Measurements from ENCODE around the gene KIFC3. TPM values are rescaled to one million over a fixed set of nuclear protein-coding genes. Genes with fewer than 3 reads are reported as not detected.

The KIFC3 gene
- total RNA-seq, 5 donors from 2014 or later (not counting 1 experiment from before 2014, with no cell fraction given): 0.78 to 4.1 (median 2.7) TPM

GRCh38 chr16:57834936-57835335 lies 32.6 kb upstream of the KIFC3 start:
- Mint-ChIP-seq H3K9me3 (no peaks in the 10 kb centered on the region), H3K27ac (no peak overlapping the region), H3K4me3 (no peak overlapping the region), H3K36me3 (no peaks in the 10 kb centered on the region), H3K4me1 (no peaks in the 10 kb centered on the region), H3K27me3 (peaks cover 4 to 17% of the 10 kb centered on the region in 2 donors)
- Histone ChIP-seq H3K27ac (ENCODE audit: low read length) (no peak overlapping the region), H3K4me3 (ENCODE audit: control insufficient read depth in 1 of 2, extremely low read depth in 1 of 2, low read length in 1 of 2) (no peak overlapping the region), H3K36me3 (ENCODE audit: control insufficient read depth in 2 of 2, extremely low read depth in 1 of 2, insufficient read depth in 1 of 2, low read length in 1 of 2) (no peaks in the 10 kb centered on the region), H3K4me1 (ENCODE audit: control insufficient read depth in 1 of 2, extremely low read depth in 1 of 2, insufficient read depth in 2 of 2, low read length in 2 of 2) (no peaks in the 10 kb centered on the region), H3K9me3 (no peaks in the 10 kb centered on the region), H3K27me3 (replicated peaks in 1 of 2; ENCODE audit: control insufficient read depth in 2 of 2, extremely low read depth in 1 of 2, insufficient read depth in 2 of 2, low read length in 1 of 2) (peaks cover 0 to 15% of the 10 kb centered on the region in 2 experiments)
- ChIA-PET CTCF (no interaction called here), POLR2A (no interaction called here)
- DNase-seq: no peak
- ATAC-seq (replicated peaks in 1 of 4): no peak
- no CpG with 5 or more reads among the region's 5 CpGs for WGBS (ENCODE audit: insufficient coverage)

GRCh38 chr16:57830890-57831484 lies 28.7 kb upstream of the KIFC3 start:
- POLR2A ChIA-PET: no interaction called here
- no peak overlapping the region for H3K27ac Mint-ChIP-seq
- ATAC-seq (replicated peaks in 1 of 4) (no peak), DNase-seq (no peak)
- H3K4me1 ChIP-seq (ENCODE audit: control insufficient read depth in 1 of 2, extremely low read depth in 1 of 2, insufficient read depth in 2 of 2, low read length in 2 of 2): no peaks in the 10 kb centered on the region
- no peaks in the 10 kb centered on the region for H3K36me3 ChIP-seq (ENCODE audit: control insufficient read depth in 2 of 2, extremely low read depth in 1 of 2, insufficient read depth in 1 of 2, low read length in 1 of 2)
- H3K27me3 ChIP-seq (replicated peaks in 1 of 2; ENCODE audit: control insufficient read depth in 2 of 2, extremely low read depth in 1 of 2, insufficient read depth in 2 of 2, low read length in 1 of 2): peaks cover 0 to 21% of the 10 kb centered on the region in 2 experiments
- H3K27me3 Mint-ChIP-seq: peaks cover 0 to 13% of the 10 kb centered on the region in 2 donors
- H3K4me1 Mint-ChIP-seq: no peaks in the 10 kb centered on the region
- no peak overlapping the region for H3K27ac ChIP-seq (ENCODE audit: low read length)
- no peaks in the 10 kb centered on the region for H3K9me3 Mint-ChIP-seq
- CTCF ChIA-PET: no interaction called here
- H3K9me3 ChIP-seq: no peaks in the 10 kb centered on the region
- H3K4me3 ChIP-seq (ENCODE audit: control insufficient read depth in 1 of 2, extremely low read depth in 1 of 2, low read length in 1 of 2): no peak overlapping the region
- 82% methylated on average over 6 of the region's 10 CpGs for WGBS (ENCODE audit: insufficient coverage)
- H3K4me3 Mint-ChIP-seq: no peak overlapping the region
- H3K36me3 Mint-ChIP-seq: no peaks in the 10 kb centered on the region

- H3K9me3 ChIP-seq: no peaks in the 10 kb centered on the region
- no peak overlapping the region for H3K4me3 ChIP-seq (ENCODE audit: control insufficient read depth in 1 of 2, extremely low read depth in 1 of 2, low read length in 1 of 2)
- Mint-ChIP-seq H3K27ac (no peak overlapping the region), H3K27me3 (peaks cover 0 to 8% of the 10 kb centered on the region in 2 donors), H3K4me1 (no peaks in the 10 kb centered on the region), H3K36me3 (no peaks in the 10 kb centered on the region), H3K9me3 (no peaks in the 10 kb centered on the region), H3K4me3 (no peak overlapping the region)
- POLR2A ChIA-PET: no interaction called here
- peaks cover 0 to 18% of the 10 kb centered on the region in 2 experiments for H3K27me3 ChIP-seq (replicated peaks in 1 of 2; ENCODE audit: control insufficient read depth in 2 of 2, extremely low read depth in 1 of 2, insufficient read depth in 2 of 2, low read length in 1 of 2)
- no peaks in the 10 kb centered on the region for H3K36me3 ChIP-seq (ENCODE audit: control insufficient read depth in 2 of 2, extremely low read depth in 1 of 2, insufficient read depth in 1 of 2, low read length in 1 of 2)
- 75% methylated on average over 1 of the region's 3 CpGs for WGBS (ENCODE audit: insufficient coverage)
- H3K4me1 ChIP-seq (ENCODE audit: control insufficient read depth in 1 of 2, extremely low read depth in 1 of 2, insufficient read depth in 2 of 2, low read length in 2 of 2): no peaks in the 10 kb centered on the region
- CTCF ChIA-PET: no interaction called here
- DNase-seq (no peak), ATAC-seq (replicated peaks in 1 of 4) (no peak)
- no peak overlapping the region for H3K27ac ChIP-seq (ENCODE audit: low read length)
Observed at GRCh38 chr16:57829969-57830360, 27.7 kb upstream of the KIFC3 start.

- Histone ChIP-seq H3K36me3 (ENCODE audit: control insufficient read depth in 2 of 2, extremely low read depth in 1 of 2, insufficient read depth in 1 of 2, low read length in 1 of 2) (no peaks in the 10 kb centered on the region), H3K27ac (ENCODE audit: low read length) (no peak overlapping the region), H3K4me3 (ENCODE audit: control insufficient read depth in 1 of 2, extremely low read depth in 1 of 2, low read length in 1 of 2) (no peak overlapping the region), H3K9me3 (no peaks in the 10 kb centered on the region), H3K4me1 (ENCODE audit: control insufficient read depth in 1 of 2, extremely low read depth in 1 of 2, insufficient read depth in 2 of 2, low read length in 2 of 2) (no peaks in the 10 kb centered on the region), H3K27me3 (replicated peaks in 1 of 2; ENCODE audit: control insufficient read depth in 2 of 2, extremely low read depth in 1 of 2, insufficient read depth in 2 of 2, low read length in 1 of 2) (peaks cover 0 to 18% of the 10 kb centered on the region in 2 experiments)
- Mint-ChIP-seq H3K9me3 (no peaks in the 10 kb centered on the region), H3K27ac (no peak overlapping the region), H3K4me1 (no peaks in the 10 kb centered on the region), H3K27me3 (peaks cover 0 to 7% of the 10 kb centered on the region in 2 donors), H3K36me3 (no peaks in the 10 kb centered on the region), H3K4me3 (no peak overlapping the region)
- ChIA-PET CTCF (no interaction called here), POLR2A (interaction anchor here in 1 of 2 donors (0.6 kb wide), 1 partner anchor 149 kb away, joined by 3 read pairs; no protein-coding TSS in a partner anchor)
- no peak for ATAC-seq (replicated peaks in 1 of 4)
- no peak for DNase-seq
- WGBS (ENCODE audit: insufficient coverage): 83% methylated on average over 11 of the region's 13 CpGs
Observed at GRCh38 chr16:57828272-57829161, 26.2 kb upstream of the KIFC3 start.

- H3K27me3 ChIP-seq (replicated peaks in 1 of 2; ENCODE audit: control insufficient read depth in 2 of 2, extremely low read depth in 1 of 2, insufficient read depth in 2 of 2, low read length in 1 of 2): peaks cover 0 to 12% of the 10 kb centered on the region in 2 experiments
- Mint-ChIP-seq H3K27ac (no peak overlapping the region), H3K36me3 (no peaks in the 10 kb centered on the region), H3K9me3 (no peaks in the 10 kb centered on the region), H3K27me3 (no peaks in the 10 kb centered on the region), H3K4me3 (no peak overlapping the region), H3K4me1 (no peaks in the 10 kb centered on the region)
- H3K27ac ChIP-seq (ENCODE audit: low read length): no peak overlapping the region
- ChIA-PET CTCF (no interaction called here), POLR2A (no interaction called here)
- no peaks in the 10 kb centered on the region for H3K4me1 ChIP-seq (ENCODE audit: control insufficient read depth in 1 of 2, extremely low read depth in 1 of 2, insufficient read depth in 2 of 2, low read length in 2 of 2)
- no peaks in the 10 kb centered on the region for H3K36me3 ChIP-seq (ENCODE audit: control insufficient read depth in 2 of 2, extremely low read depth in 1 of 2, insufficient read depth in 1 of 2, low read length in 1 of 2)
- WGBS (ENCODE audit: insufficient coverage): 78% methylated on average over 22 of the region's 22 CpGs
- DNase-seq (no peak), ATAC-seq (replicated peaks in 1 of 4) (no peak)
- no peak overlapping the region for H3K4me3 ChIP-seq (ENCODE audit: control insufficient read depth in 1 of 2, extremely low read depth in 1 of 2, low read length in 1 of 2)
- no peaks in the 10 kb centered on the region for H3K9me3 ChIP-seq
Observed at GRCh38 chr16:57826706-57827625, 24.7 kb upstream of the KIFC3 start.

GRCh38 chr16:57826052-57826451 lies 23.8 kb upstream of the KIFC3 start:
- H3K27ac ChIP-seq (ENCODE audit: low read length): no peak overlapping the region
- peaks cover 0 to 12% of the 10 kb centered on the region in 2 experiments for H3K27me3 ChIP-seq (replicated peaks in 1 of 2; ENCODE audit: control insufficient read depth in 2 of 2, extremely low read depth in 1 of 2, insufficient read depth in 2 of 2, low read length in 1 of 2)
- ATAC-seq (replicated peaks in 1 of 4) (no peak), DNase-seq (no peak)
- Mint-ChIP-seq H3K27ac (no peak overlapping the region), H3K36me3 (no peaks in the 10 kb centered on the region), H3K27me3 (no peaks in the 10 kb centered on the region), H3K4me1 (no peaks in the 10 kb centered on the region), H3K9me3 (no peaks in the 10 kb centered on the region), H3K4me3 (no peak overlapping the region)
- no peak overlapping the region for H3K4me3 ChIP-seq (ENCODE audit: control insufficient read depth in 1 of 2, extremely low read depth in 1 of 2, low read length in 1 of 2)
- H3K4me1 ChIP-seq (ENCODE audit: control insufficient read depth in 1 of 2, extremely low read depth in 1 of 2, insufficient read depth in 2 of 2, low read length in 2 of 2): no peaks in the 10 kb centered on the region
- 28% methylated on average over 2 of the region's 4 CpGs for WGBS (ENCODE audit: insufficient coverage)
- ChIA-PET CTCF (no interaction called here), POLR2A (no interaction called here)
- no peaks in the 10 kb centered on the region for H3K9me3 ChIP-seq
- H3K36me3 ChIP-seq (ENCODE audit: control insufficient read depth in 2 of 2, extremely low read depth in 1 of 2, insufficient read depth in 1 of 2, low read length in 1 of 2): no peaks in the 10 kb centered on the region

All from T-cell (primary cell).